ENCODE results near the gene PIP4P1. TPM values are rescaled to one million over a fixed set of nuclear protein-coding genes. Genes with fewer than 3 reads are reported as not detected.
A peak's percentile ranks its signal among the peaks of the same experiment; 100 is the strongest.

Gene PIP4P1
- total and polyA plus RNA-seq, 2 of the 13 experiments (the other 11 are each of a cell fraction or from before 2014, with no cell fraction given) = 33.4 to 47.0 TPM

DNA sequence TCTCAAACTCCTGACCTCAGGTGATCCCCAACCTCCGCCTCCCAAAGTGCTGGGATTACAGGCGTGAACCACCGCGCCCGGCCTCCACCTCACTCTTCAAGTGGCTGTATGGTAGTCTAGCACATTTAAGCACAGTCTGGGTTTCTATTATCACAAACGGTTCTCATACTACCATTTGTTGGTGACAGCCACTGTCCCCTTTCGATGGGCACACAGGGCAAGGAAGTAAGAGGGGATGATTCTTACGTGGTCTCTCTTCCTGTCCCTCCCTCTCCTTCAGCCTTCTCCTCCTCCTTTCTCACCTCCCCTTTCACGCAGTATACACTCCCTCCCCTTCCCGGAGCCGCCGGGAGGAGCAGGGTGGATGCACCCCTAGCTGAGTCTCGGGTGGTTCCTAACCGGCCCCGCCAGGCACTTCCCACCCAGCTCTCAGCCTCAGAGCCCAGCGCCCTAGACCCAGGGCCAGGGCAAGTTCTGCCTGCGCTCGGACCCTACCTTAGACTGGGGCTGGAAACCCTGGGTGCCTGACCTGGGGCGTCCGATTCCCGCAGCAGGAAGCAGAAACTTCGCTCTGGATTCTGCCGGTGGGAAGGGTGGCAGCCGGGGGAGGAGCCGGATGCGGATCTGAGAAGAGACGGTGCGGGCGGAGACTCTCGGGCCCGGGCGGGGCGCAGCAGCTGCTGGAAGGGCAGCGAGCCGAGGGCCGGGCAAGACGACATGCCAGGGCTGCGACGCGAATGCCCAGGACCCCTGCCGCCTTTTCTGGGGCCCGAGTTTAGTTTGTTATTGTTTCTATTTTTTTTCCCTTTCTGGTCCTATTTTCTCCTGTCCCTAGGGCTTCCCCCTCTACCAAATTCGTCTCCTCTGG is 48.1 kb downstream of the PIP4P1 start, which contains the start of gene TEP1 (continued):
- no peak for TF ChIP-seq ZNF75D (CRISPR knock-in tag; IDR thresholded peaks at IDR 0.05; ENCODE audit: borderline replicate concordance)
- TF ChIP-seq CREM (IDR thresholded peaks at IDR 0.05) = no peak
- TF ChIP-seq CREM (CRISPR knock-in tag; IDR thresholded peaks at IDR 0.05) = no peak
- TF ChIP-seq, protein P1, sequence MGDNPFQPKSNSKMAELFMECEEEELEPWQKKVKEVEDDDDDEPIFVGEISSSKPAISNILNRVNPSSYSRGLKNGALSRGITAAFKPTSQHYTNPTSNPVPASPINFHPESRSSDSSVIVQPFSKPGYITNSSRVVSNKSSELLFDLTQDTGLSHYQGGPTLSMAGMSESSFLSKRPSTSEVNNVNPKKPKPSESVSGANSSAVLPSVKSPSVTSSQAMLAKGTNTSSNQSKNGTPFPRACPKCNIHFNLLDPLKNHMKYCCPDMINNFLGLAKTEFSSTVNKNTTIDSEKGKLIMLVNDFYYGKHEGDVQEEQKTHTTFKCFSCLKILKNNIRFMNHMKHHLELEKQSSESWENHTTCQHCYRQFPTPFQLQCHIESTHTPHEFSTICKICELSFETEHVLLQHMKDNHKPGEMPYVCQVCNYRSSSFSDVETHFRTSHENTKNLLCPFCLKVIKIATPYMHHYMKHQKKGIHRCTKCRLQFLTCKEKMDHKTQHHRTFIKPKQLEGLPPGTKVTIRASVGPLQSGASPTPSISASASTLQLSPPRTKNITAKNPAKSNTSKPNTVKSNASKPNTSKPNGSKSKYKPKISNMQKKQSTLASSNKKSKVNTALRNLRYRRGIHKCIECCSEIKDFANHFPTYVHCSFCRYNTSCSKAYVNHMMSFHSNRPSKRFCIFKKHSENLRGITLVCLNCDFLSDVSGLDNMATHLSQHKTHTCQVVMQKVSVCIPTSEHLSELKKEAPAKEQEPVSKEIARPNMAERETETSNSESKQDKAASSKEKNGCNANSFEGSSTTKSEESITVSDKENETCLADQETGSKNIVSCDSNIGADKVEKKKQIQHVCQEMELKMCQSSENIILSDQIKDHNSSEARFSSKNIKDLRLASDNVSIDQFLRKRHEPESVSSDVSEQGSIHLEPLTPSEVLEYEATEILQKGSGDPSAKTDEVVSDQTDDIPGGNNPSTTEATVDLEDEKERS (CRISPR knock-in tag; IDR thresholded peaks at IDR 0.05) = peak; percentile 30; the same call in 1 of the 2 replicates
- peak; percentile 42; the same call in 1 of the 2 replicates for TF ChIP-seq MLXIP (CRISPR knock-in tag; IDR thresholded peaks at IDR 0.05; ENCODE audit: borderline replicate concordance)
- peak; percentile 82; the same call in 1 of the 2 replicates for TF ChIP-seq ZNF160 (CRISPR knock-in tag; IDR thresholded peaks at IDR 0.05)
- peak; percentile 84 for TF ChIP-seq MEIS1 (CRISPR knock-in tag; IDR thresholded peaks at IDR 0.05; ENCODE audit: borderline replicate concordance)
- TF ChIP-seq IKZF1 (IDR thresholded peaks at IDR 0.05) = no peak
- TF ChIP-seq ZNF552 (CRISPR knock-in tag; IDR thresholded peaks at IDR 0.05; ENCODE audit: borderline replicate concordance) = no peak
- peak; percentile 54; the same call in 1 of the 2 replicates for TF ChIP-seq ZFP37 (CRISPR knock-in tag; IDR thresholded peaks at IDR 0.05; ENCODE audit: borderline replicate concordance)
- peak; percentile 92 for TF ChIP-seq ZNF891 (CRISPR knock-in tag; IDR thresholded peaks at IDR 0.05)
- peak; percentile 72 for TF ChIP-seq TAF15 (IDR thresholded peaks at IDR 0.05; ENCODE audit: low read depth, low read length, poor library complexity, severe bottlenecking)
- 0 out of 2 replicates have a peak, but pooled peaks have one; percentile 44 for TF ChIP-seq KDM5A (IDR thresholded peaks at IDR 0.05; ENCODE audit: borderline replicate concordance, low read length)
- 0 out of 2 replicates have a peak, but pooled peaks have one; percentile 31 for TF ChIP-seq KMT2A (CRISPR knock-in tag; IDR thresholded peaks at IDR 0.05)
- no peak for TF ChIP-seq TRIM24 (CRISPR knock-in tag; IDR thresholded peaks at IDR 0.05)
- no peak for TF ChIP-seq ZFYVE20 (CRISPR knock-in tag; IDR thresholded peaks at IDR 0.05; ENCODE audit: borderline replicate concordance, low read depth)
- peak; percentile 88; the same call in 1 of the 2 replicates for TF ChIP-seq ZNF441 (CRISPR knock-in tag; IDR thresholded peaks at IDR 0.05; ENCODE audit: borderline replicate concordance)
- no peak for TF ChIP-seq NCOA5 (CRISPR knock-in tag; IDR thresholded peaks at IDR 0.05)
- peak; percentile 40; the same call in 1 of the 2 replicates for TF ChIP-seq IKZF5 (CRISPR knock-in tag; IDR thresholded peaks at IDR 0.05)
